ENCODE measurements around the gene PLD1.

DNA sequence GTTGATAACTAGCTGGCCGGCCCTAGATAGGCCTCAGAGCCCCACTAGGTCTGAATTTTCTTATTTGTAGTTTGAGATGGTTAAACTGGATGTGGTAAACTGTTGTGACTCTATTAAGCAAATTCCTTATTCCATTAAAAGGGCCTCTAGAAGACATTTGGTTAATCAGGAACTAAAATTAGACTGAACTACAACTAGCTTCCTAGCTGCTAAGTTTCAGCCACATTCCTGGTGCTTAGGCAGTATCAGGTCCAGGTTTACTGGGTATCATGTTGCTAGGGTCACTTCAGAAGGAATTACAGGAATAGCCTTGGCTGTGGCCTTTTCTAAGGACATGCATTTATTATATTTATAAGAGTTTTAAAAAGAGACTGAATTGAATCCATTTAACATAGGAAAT, 136.3 kb downstream of the PLD1 start:
- TF ChIP-seq POLR2AphosphoS5 (IDR thresholded peaks at IDR 0.05) (no peak), POLR2A (IDR thresholded peaks at IDR 0.05) (no peak)
- TF ChIP-seq, protein P1, sequence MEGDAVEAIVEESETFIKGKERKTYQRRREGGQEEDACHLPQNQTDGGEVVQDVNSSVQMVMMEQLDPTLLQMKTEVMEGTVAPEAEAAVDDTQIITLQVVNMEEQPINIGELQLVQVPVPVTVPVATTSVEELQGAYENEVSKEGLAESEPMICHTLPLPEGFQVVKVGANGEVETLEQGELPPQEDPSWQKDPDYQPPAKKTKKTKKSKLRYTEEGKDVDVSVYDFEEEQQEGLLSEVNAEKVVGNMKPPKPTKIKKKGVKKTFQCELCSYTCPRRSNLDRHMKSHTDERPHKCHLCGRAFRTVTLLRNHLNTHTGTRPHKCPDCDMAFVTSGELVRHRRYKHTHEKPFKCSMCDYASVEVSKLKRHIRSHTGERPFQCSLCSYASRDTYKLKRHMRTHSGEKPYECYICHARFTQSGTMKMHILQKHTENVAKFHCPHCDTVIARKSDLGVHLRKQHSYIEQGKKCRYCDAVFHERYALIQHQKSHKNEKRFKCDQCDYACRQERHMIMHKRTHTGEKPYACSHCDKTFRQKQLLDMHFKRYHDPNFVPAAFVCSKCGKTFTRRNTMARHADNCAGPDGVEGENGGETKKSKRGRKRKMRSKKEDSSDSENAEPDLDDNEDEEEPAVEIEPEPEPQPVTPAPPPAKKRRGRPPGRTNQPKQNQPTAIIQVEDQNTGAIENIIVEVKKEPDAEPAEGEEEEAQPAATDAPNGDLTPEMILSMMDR (IDR thresholded peaks at IDR 0.05): no peak
